ENCODE results near the gene MYH6.
"Not testable (repeated sequence)": the region's sequence is repeated elsewhere in the genome, so short reads cannot be mapped to it uniquely, and the experiment has no call there.

DNA sequence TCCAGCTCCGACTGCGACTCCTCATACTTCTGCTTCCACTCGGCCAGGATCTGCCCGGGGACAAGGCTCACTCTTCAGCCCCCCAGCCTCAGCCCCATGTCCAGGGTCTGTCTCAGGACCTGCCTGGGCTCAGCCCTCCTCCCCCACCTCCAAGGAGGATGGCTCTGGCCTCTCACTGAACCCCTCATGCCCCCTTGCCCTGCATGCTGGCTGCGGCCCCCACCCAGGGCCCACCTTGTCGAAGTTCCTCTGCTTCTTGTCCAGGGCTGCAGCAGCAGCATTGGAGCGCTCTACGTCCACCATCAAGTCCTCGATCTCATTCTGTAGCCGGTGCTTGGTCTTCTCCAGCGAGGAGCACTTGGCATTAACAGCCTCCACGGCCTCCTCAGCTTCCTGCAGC, 9.2 kb upstream of the MYH6 start:
- not testable (repeated sequence) for TF ChIP-seq CTCF, POLR2A (IDR thresholded peaks at IDR 0.05)

Measured in lower leg skin (tissue), 3 donors.